Activated CD8-positive, alpha-beta T cell treated with anti-CD3 and anti-CD28 coated beads for 36 hours (primary cell): ENCODE results near the gene METTL6. TPM values are rescaled to one million over a fixed set of nuclear protein-coding genes. Genes with fewer than 3 reads are reported as not detected.
"Not testable (repeated sequence)": the region's sequence is repeated elsewhere in the genome, so short reads cannot be mapped to it uniquely, and the experiment has no call there.

Experiments
- ATAC-seq: fragments of 200-7000 bp; cut with Tn5 transposase; one replicate; pipeline ENCODE4 v1.10.0; 2021; ENCODE audit warnings: mild to moderate bottlenecking, moderate library complexity
- CTCF ChIA-PET: fragments of 350-600 bp; sonication (Branson Sonifier 250); formaldehyde crosslinking; loops from one replicate; lab custom pipeline; 2021; ENCODE audit warnings: antibody characterized with exemption; lab: Charles Lee
- POLR2A ChIA-PET: fragments of 350-600 bp; sonication (Branson Sonifier 250); formaldehyde crosslinking; loops from one replicate; lab custom pipeline; 2021; ENCODE audit warnings: antibody characterized with exemption; lab: Charles Lee
- DNase-seq: peaks from one replicate; pipeline ENCODE4 v3.0.0-alpha.2; 2020
- H3K27ac Mint-ChIP-seq: one replicate; pipeline ENCODE4 v1.8.0; 2021; ENCODE audit warnings: mild to moderate bottlenecking, mixed read lengths
- H3K27me3 Mint-ChIP-seq: one replicate; pipeline ENCODE4 v1.8.0; 2021; ENCODE audit warnings: mixed read lengths
- H3K36me3 Mint-ChIP-seq: one replicate; pipeline ENCODE4 v1.8.0; 2021; ENCODE audit warnings: low read depth, mixed read lengths
- H3K4me1 Mint-ChIP-seq: one replicate; pipeline ENCODE4 v1.8.0; 2021; ENCODE audit warnings: low read depth, mixed read lengths
- H3K4me3 Mint-ChIP-seq: one replicate; pipeline ENCODE4 v1.8.0; 2021; ENCODE audit warnings: mild to moderate bottlenecking, moderate library complexity, mixed read lengths
- H3K9me3 Mint-ChIP-seq: one replicate; pipeline ENCODE4 v1.8.0; 2021; ENCODE audit warnings: mixed read lengths
- CTCF ChIP-seq: fragments of 200-600 bp; IDR thresholded peaks from one replicate; pipeline ENCODE4 v1.8.0; 2022; ENCODE audit warnings: antibody characterized with exemption, mild to moderate bottlenecking
- intact Hi-C: fragments of 100-400 bp; cut with micrococcal nuclease; formaldehyde crosslinking; loops from one replicate; pipeline ENCODE4 v1.10.0; 2022
- total RNA-seq, 2 experiments: library from RNA; stranded (reverse); gene quantifications; one replicate each; pipeline ENCODE4 v1.2.3, GENCODE V29; 2021

Gene METTL6
- total RNA-seq, 2 experiments from 2014 or later, result 17.5 to 19.2 TPM

- Mint-ChIP-seq H3K9me3 (no peaks in the 10 kb centered on the region), H3K27ac (no peak overlapping the region), H3K36me3 (no peaks in the 10 kb centered on the region), H3K27me3 (no peaks in the 10 kb centered on the region), H3K4me1 (peaks cover 19% of the 10 kb centered on the region), H3K4me3 (no peak overlapping the region)
- ChIA-PET CTCF (interaction anchor here (0.9 kb wide), 1 partner anchor 114 kb away, joined by 3 read pairs; no protein-coding TSS in a partner anchor), POLR2A (no interaction called here)
- intact Hi-C loops, result no loop called here
- peak; percentile 39 for ATAC-seq
- DNase-seq, result peak; percentile 16
- TF ChIP-seq CTCF, result no peak
These were observed 33.7 kb upstream of the METTL6 start for GRCh38 chr3:15460891-15461531.

- POLR2A ChIA-PET, result no interaction called here
These were observed 31.0 kb upstream of the METTL6 start for GRCh38 chr3:15458212-15458780.

GRCh38 chr3:15456915-15457314, 29.6 kb upstream of the METTL6 start:
- CTCF ChIA-PET, H3K36me3 Mint-ChIP-seq, DNase-seq, H3K4me3 Mint-ChIP-seq, H3K27me3 Mint-ChIP-seq, intact Hi-C loops, POLR2A ChIA-PET, H3K9me3 Mint-ChIP-seq, H3K27ac Mint-ChIP-seq, ATAC-seq: not testable (repeated sequence)
- peaks cover 10% of the 10 kb centered on the region for H3K4me1 Mint-ChIP-seq

More at GRCh38 chr3:15458212-15458780, 31.0 kb upstream of the METTL6 start:
- TF ChIP-seq CTCF, result no peak
- DNase-seq (no peak), ATAC-seq (no peak)
- H3K27me3 Mint-ChIP-seq, result no peaks in the 10 kb centered on the region
- peaks cover 19% of the 10 kb centered on the region for H3K4me1 Mint-ChIP-seq
- H3K4me3 Mint-ChIP-seq, result no peak overlapping the region
- H3K9me3 Mint-ChIP-seq, result no peaks in the 10 kb centered on the region
- intact Hi-C loops, result no loop called here
- H3K27ac Mint-ChIP-seq, result no peak overlapping the region
- H3K36me3 Mint-ChIP-seq, result no peaks in the 10 kb centered on the region
- CTCF ChIA-PET, result no interaction called here

- DNase-seq (no peak), ATAC-seq (no peak)
- H3K4me3 Mint-ChIP-seq, result no peak overlapping the region
- CTCF ChIA-PET, result no interaction called here
- TF ChIP-seq CTCF, result no peak
- H3K36me3 Mint-ChIP-seq, result no peaks in the 10 kb centered on the region
- no peaks in the 10 kb centered on the region for H3K9me3 Mint-ChIP-seq
- H3K27me3 Mint-ChIP-seq, result no peaks in the 10 kb centered on the region
- POLR2A ChIA-PET, result interaction anchor here (1.5 kb wide), 1 partner anchor 12 kb away, joined by 3 read pairs; no protein-coding TSS in a partner anchor
- H3K4me1 Mint-ChIP-seq, result peaks cover 8% of the 10 kb centered on the region
- intact Hi-C loops, result no loop called here
- no peak overlapping the region for H3K27ac Mint-ChIP-seq
These were observed 29.0 kb upstream of the METTL6 start for GRCh38 chr3:15456321-15456720.

GRCh38 chr3:15455756-15456155, 28.4 kb upstream of the METTL6 start:
- Mint-ChIP-seq H3K36me3 (no peaks in the 10 kb centered on the region), H3K27ac (no peak overlapping the region), H3K4me1 (peaks cover 2% of the 10 kb centered on the region), H3K4me3 (no peak overlapping the region), H3K27me3 (no peaks in the 10 kb centered on the region), H3K9me3 (no peaks in the 10 kb centered on the region)
- TF ChIP-seq CTCF, result no peak
- ChIA-PET CTCF (interaction anchor here (1.2 kb wide), 1 partner anchor 51 kb away, joined by 4 read pairs; no protein-coding TSS in a partner anchor), POLR2A (interaction anchor here (1.5 kb wide), 1 partner anchor 11 kb away, joined by 3 read pairs; no protein-coding TSS in a partner anchor)
- ATAC-seq (no peak), DNase-seq (no peak)
- intact Hi-C loops, result no loop called here
